CD14-positive monocyte (primary cell): ENCODE data around the gene CX3CL1. TPM values are rescaled to one million over a fixed set of nuclear protein-coding genes. Genes with fewer than 3 reads are reported as not detected.
A peak's percentile ranks its signal among the peaks of the same experiment; 100 is the strongest.

Experiments
- DNase-seq, 3 donors: peaks; one replicate each; pipeline ENCODE4 v3.0.0-alpha.2; 2011 to 2022
- H2AFZ ChIP-seq: 2 replicates; pipeline ENCODE4 v1.6.0; 2012; ENCODE audit warnings: mild to moderate bottlenecking, low read depth, low read length, inconsistent platforms; ENCODE audit not compliant: insufficient read depth, poor library complexity, severe bottlenecking
- H3K27ac ChIP-seq, 2 donors: 1 replicate in 1 of 2; 2 replicates in 1 of 2; pipeline ENCODE4 v1.5.1; 2012 to 2013; ENCODE audit warnings: low read length in 2 of 2, control low read depth in 1 of 2, inconsistent platforms in 1 of 2, low read depth in 1 of 2, mild to moderate bottlenecking in 1 of 2
- H3K27me3 ChIP-seq, 2 donors: one replicate each; pipeline versions ENCODE4 v1.6.0 to v1.6.1; 2011 to 2013; ENCODE audit warnings: low read length in 2 of 2; ENCODE audit not compliant: control insufficient read depth in 2 of 2, insufficient read depth in 2 of 2
- H3K36me3 ChIP-seq, 2 donors: replicated peaks in 1 of 2; 1 replicate in 1 of 2; 2 replicates in 1 of 2; pipeline versions ENCODE4 v1.5.1 to v1.6.1; 2012 to 2013; ENCODE audit warnings: low read length in 2 of 2, control low read depth in 1 of 2, inconsistent platforms in 1 of 2, mild to moderate bottlenecking in 1 of 2; ENCODE audit not compliant: insufficient read depth in 2 of 2, control insufficient read depth in 1 of 2
- H3K4me1 ChIP-seq, 2 donors: 1 replicate in 1 of 2; 2 replicates in 1 of 2; pipeline versions ENCODE4 v1.5.1 to v1.6.1; 2012 to 2013; ENCODE audit warnings: low read length in 2 of 2, control low read depth in 1 of 2, inconsistent platforms in 1 of 2, mild to moderate bottlenecking in 1 of 2, moderate library complexity in 1 of 2; ENCODE audit not compliant: insufficient read depth in 2 of 2, control insufficient read depth in 1 of 2
- H3K4me2 ChIP-seq: replicated peaks from 2 replicates; pipeline ENCODE3; 2012; ENCODE audit warnings: low read length, moderate library complexity, mild to moderate bottlenecking; ENCODE audit not compliant: poor library complexity, severe bottlenecking; ENCODE audit errors: extremely low read depth
- H3K4me3 ChIP-seq, 3 experiments: fragments of 200-600 bp in 1 of 3; sonication (generic) in 1 of 3; replicated peaks in 1 of 3; 1 replicate in 2 of 3; 2 replicates in 1 of 3; pipeline ENCODE4 v1.5.1; 2011 to 2013; ENCODE audit warnings: low read length in 3 of 3, mild to moderate bottlenecking in 3 of 3, control low read depth in 2 of 3, low read depth in 2 of 3, inconsistent platforms in 1 of 3, moderate library complexity in 1 of 3
- H3K79me2 ChIP-seq: 2 replicates; pipeline ENCODE4 v1.6.0; 2012; ENCODE audit warnings: mild to moderate bottlenecking, control low read depth, inconsistent platforms, low read length, moderate library complexity; ENCODE audit not compliant: insufficient read depth
- H3K9ac ChIP-seq: 2 replicates; pipeline ENCODE4 v1.6.0; 2017; ENCODE audit warnings: low read length, mild to moderate bottlenecking; ENCODE audit not compliant: insufficient read depth, poor library complexity, severe bottlenecking
- H3K9me3 ChIP-seq, 2 donors: replicated peaks in 1 of 2; 1 replicate in 1 of 2; 2 replicates in 1 of 2; pipeline versions ENCODE4 v1.5.1 to v1.6.1; 2012 to 2013; ENCODE audit warnings: low read length in 2 of 2, control low read depth in 1 of 2; ENCODE audit not compliant: control insufficient read depth in 1 of 2, insufficient read depth in 1 of 2
- H4K20me1 ChIP-seq: 2 replicates; pipeline ENCODE4 v1.6.0; 2012; ENCODE audit warnings: mild to moderate bottlenecking, low read length, control low read depth, moderate library complexity; ENCODE audit not compliant: insufficient read depth
- H3K27ac Mint-ChIP-seq, 7 donors: one replicate each; pipeline ENCODE4 v1.8.0; 2020; ENCODE audit warnings: mild to moderate bottlenecking in 7 of 7, mixed read lengths in 7 of 7, moderate library complexity in 6 of 7, inconsistent platforms in 2 of 7
- H3K27me3 Mint-ChIP-seq, 3 donors: one replicate each; pipeline ENCODE4 v1.8.0; 2021 to 2022; ENCODE audit warnings: low read depth in 3 of 3, mild to moderate bottlenecking in 3 of 3, mixed read lengths in 3 of 3, moderate library complexity in 3 of 3, inconsistent platforms in 1 of 3
- H3K36me3 Mint-ChIP-seq, 2 donors: one replicate each; pipeline ENCODE4 v1.8.0; 2020; ENCODE audit warnings: mixed read lengths in 2 of 2, inconsistent platforms in 1 of 2, mild to moderate bottlenecking in 1 of 2
- H3K4me1 Mint-ChIP-seq: one replicate; pipeline ENCODE4 v1.8.0; 2020; ENCODE audit warnings: mild to moderate bottlenecking, mixed read lengths
- H3K4me3 Mint-ChIP-seq, 2 donors: one replicate each; pipeline ENCODE4 v1.8.0; 2020; ENCODE audit warnings: mild to moderate bottlenecking in 2 of 2, mixed read lengths in 2 of 2, moderate library complexity in 1 of 2
- H3K9me3 Mint-ChIP-seq, 7 donors: one replicate each; pipeline ENCODE4 v1.8.0; 2020 to 2022; ENCODE audit warnings: mixed read lengths in 7 of 7, mild to moderate bottlenecking in 6 of 7, moderate library complexity in 6 of 7, inconsistent platforms in 2 of 7
- CTCF ChIP-seq: fragments of 200-600 bp; IDR thresholded peaks from one replicate; pipeline ENCODE4 v1.8.0; 2022; ENCODE audit warnings: antibody characterized with exemption, mild to moderate bottlenecking
- WGBS: methylation state at CpG from one replicate; pipeline ENCODE4 v1.1.5; 2013; ENCODE audit warnings: missing lambda C conversion rate; ENCODE audit not compliant: insufficient coverage; 5-methylcytosine and 5-hydroxymethylcytosine counted together
- intact Hi-C, 2 donors: fragments of 100-400 bp; cut with micrococcal nuclease; formaldehyde crosslinking; loops; one replicate each; pipeline versions ENCODE4 v1.15.0 to v1.15.1; 2023
- polyA plus RNA-seq, 3 donors: library from polyadenylated mRNA; depleted of rRNA in 1 of 3; unstranded in 2 of 3; stranded (reverse) in 1 of 3; fragments of 300-500 nt in 2 of 3; fragments of >200 nt in 1 of 3; fragmentation: Illumina TruSeq in 2 of 3; gene quantifications; 1 replicate in 2 of 3; 2 replicates in 1 of 3; pipeline ENCODE4 v1.2.3, GENCODE V29; 2012 to 2021

Gene CX3CL1
- polyA plus RNA-seq, 3 donors = not detected

DNA sequence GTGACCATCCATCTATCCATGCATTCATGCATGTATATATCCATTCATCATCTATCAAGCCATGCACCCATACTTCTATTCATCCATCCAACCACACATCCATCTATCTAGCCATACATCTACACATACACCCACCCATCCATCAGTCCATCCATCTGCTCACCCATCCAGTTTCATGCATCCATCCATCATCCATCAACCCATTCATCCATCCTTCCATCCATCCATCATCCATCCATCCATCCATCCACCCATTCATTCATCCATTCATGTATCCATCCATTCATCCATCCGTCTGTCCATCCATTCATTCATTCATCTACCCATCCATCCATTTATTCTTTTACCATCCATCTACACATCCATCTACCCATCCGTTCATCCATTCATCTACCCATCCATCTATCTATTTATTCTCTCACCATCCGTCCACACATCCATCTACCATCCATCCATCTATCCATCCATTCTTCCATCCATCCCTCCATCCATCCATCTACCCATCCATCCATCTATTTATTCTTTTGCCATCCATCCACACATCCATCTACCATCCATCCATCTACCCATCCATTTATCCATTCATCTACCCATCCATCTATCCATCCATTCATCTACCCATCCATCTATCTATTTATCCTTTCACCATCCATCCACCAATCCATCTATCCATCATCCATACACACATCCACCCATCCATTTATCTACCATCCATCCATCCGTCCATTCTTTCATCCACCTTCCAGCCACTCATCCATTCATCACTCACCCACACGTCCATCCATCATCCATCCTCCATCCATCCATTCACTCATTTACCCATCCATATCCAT lies 35.4 kb downstream of the CX3CL1 start:
- Histone ChIP-seq H3K4me3 (no peak overlapping the region), H2AFZ (no peak overlapping the region), H3K27ac (no peak overlapping the region), H3K79me2 (no peaks in the 10 kb centered on the region), H3K27me3 (peaks cover 0 to 3% of the 10 kb centered on the region in 2 donors), H4K20me1 (no peaks in the 10 kb centered on the region), H3K9me3 (no peaks in the 10 kb centered on the region), H3K4me1 (peaks cover 17 to 25% of the 10 kb centered on the region in 2 donors), H3K36me3 (no peaks in the 10 kb centered on the region), H3K9ac (no peak overlapping the region), H3K4me2 (no peak overlapping the region)
- TF ChIP-seq CTCF = no peak
- peaks cover 6 to 18% (median 17%) of the 10 kb centered on the region in 3 donors for H3K27me3 Mint-ChIP-seq
- no peaks in the 10 kb centered on the region for H3K36me3 Mint-ChIP-seq
- no peak overlapping the region for H3K4me3 Mint-ChIP-seq
- H3K4me1 Mint-ChIP-seq = peaks cover 10% of the 10 kb centered on the region
- H3K27ac Mint-ChIP-seq = no peak overlapping the region
- peaks cover 0 to 1% (median 0%) of the 10 kb centered on the region in 7 donors for H3K9me3 Mint-ChIP-seq
- WGBS = 98% methylated on average over 5 of the region's 5 CpGs
- intact Hi-C loops = no loop called here
- DNase-seq = no peak

GRCh38 chr16:57409065-57409464 lies 36.8 kb downstream of the CX3CL1 start:
- Histone ChIP-seq H2AFZ (no peak overlapping the region), H3K36me3 (no peaks in the 10 kb centered on the region), H3K4me3 (no peak overlapping the region), H4K20me1 (no peaks in the 10 kb centered on the region), H3K4me1 (peaks cover 17 to 25% of the 10 kb centered on the region in 2 donors), H3K9ac (no peak overlapping the region), H3K9me3 (no peaks in the 10 kb centered on the region), H3K4me2 (no peak overlapping the region), H3K27me3 (peaks cover 0 to 3% of the 10 kb centered on the region in 2 donors), H3K27ac (no peak overlapping the region), H3K79me2 (no peaks in the 10 kb centered on the region)
- H3K36me3 Mint-ChIP-seq = no peaks in the 10 kb centered on the region
- H3K4me3 Mint-ChIP-seq = peak overlapping the region in 1 of 2 donors; percentile 47
- TF ChIP-seq CTCF = no peak
- peaks cover 10% of the 10 kb centered on the region for H3K4me1 Mint-ChIP-seq
- no peaks in the 10 kb centered on the region for H3K9me3 Mint-ChIP-seq
- 38% methylated on average over 5 of the region's 5 CpGs for WGBS
- peaks cover 5 to 16% (median 16%) of the 10 kb centered on the region in 3 donors for H3K27me3 Mint-ChIP-seq
- intact Hi-C loops = no loop called here
- DNase-seq = no peak
- H3K27ac Mint-ChIP-seq = peak overlapping the region in 2 of 7 donors; percentile 23 to 33
